Fibroblast of skin of abdomen (primary cell): ENCODE results near the gene BRINP3. TPM values are rescaled to one million over a fixed set of nuclear protein-coding genes. Genes with fewer than 3 reads are reported as not detected.
A peak's percentile ranks its signal among the peaks of the same experiment; 100 is the strongest.
"Not testable (repeated sequence)": the region's sequence is repeated elsewhere in the genome, so short reads cannot be mapped to it uniquely, and the experiment has no call there.

Source experiments
- DNase-seq: peaks from one replicate; pipeline ENCODE4 v3.0.0-alpha.2; 2013
- polyA plus RNA-seq, 2 experiments: library from polyadenylated mRNA; unstranded; fragments of 120-200 nt; gene quantifications; one replicate each; pipeline ENCODE4 v1.2.1, GENCODE V29; 2013; ENCODE audit not compliant: insufficient read length in 2 of 2

Gene BRINP3
- polyA plus RNA-seq (2013, experiment 1 of 2; ENCODE audit: insufficient read length) = 0.23 TPM
- polyA plus RNA-seq (2013, experiment 2 of 2; ENCODE audit: insufficient read length) = 0.17 TPM

- no peak for DNase-seq
Measured at GRCh38 chr1:190477762-190478148, at the start of gene BRINP3. TSS of gene BRINP3 (minus strand) at chr1:190477864.

- no peak for DNase-seq
Measured at GRCh38 chr1:190511554-190511953, 33.9 kb upstream of the BRINP3 start.

- DNase-seq = no peak
Measured at GRCh38 chr1:190507357-190507756, 29.7 kb upstream of the BRINP3 start.

- DNase-seq = not testable (repeated sequence)
Measured at GRCh38 chr1:190504539-190504938, 26.9 kb upstream of the BRINP3 start.

DNA sequence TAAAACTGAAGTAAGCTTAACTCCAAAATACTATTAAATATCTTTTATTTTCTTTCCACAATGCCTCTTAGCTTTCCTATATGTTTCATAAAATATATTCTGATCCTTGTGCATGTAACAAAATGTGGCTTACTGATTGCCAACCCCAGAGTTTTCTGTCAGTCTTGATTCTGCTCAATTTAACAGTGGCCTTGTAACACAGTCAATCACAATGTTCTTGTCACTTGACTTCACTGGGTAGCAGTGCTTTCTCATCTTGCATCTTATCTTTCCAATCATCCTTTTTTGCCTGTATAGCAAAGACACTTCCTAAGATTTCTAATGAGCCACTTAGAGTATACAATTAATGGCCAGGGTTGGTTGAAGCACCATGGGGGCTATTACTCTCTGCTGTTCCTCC lies 19.9 kb upstream of the BRINP3 start:
- DNase-seq = no peak

- DNase-seq = no peak
Measured at GRCh38 chr1:190494451-190494850, 16.8 kb upstream of the BRINP3 start.

DNA sequence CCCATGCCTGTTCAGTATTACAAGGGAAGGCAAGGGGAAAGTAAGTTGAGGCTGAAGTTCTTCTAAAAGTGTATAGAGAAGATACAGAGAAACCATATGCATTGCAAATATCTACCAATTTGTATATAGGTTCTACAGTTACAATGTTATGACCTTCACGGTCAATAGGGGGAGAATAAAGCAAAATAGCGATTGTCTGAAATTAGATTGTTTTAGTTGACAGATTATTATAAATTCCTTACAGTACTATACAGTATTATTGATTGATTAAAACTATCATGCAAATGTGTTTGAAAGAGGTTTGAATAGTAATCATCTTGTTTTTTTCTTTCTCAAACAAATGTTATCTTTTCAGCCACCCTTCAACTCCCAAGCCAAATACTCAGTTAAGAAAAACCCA lies 13.7 kb upstream of the BRINP3 start:
- no peak for DNase-seq

GRCh38 chr1:190484045-190484444 lies 6.4 kb upstream of the BRINP3 start:
- no peak for DNase-seq

DNA sequence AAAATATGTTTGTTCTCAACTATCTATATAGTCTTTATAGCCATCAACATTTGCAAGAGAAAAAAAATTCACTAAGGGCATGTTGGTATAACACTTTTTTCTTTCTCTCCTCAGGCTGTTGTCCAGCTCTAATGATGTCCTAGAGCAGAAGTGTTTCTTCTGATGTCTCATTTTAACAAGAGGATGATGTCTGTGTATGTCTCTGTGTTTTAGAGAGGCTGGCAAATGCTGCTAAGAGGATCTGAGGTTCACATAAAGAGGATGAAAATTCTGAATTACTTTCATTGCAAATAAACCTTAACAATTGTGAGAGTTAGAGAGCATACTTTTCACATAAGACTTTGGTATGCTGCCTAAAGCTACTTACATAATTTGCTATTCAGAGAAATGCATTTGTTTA lies 2.6 kb upstream of the BRINP3 start:
- DNase-seq = no peak

- DNase-seq = no peak
Measured at GRCh38 chr1:190479516-190479915, 1.9 kb upstream of the BRINP3 start.

GRCh38 chr1:190479050-190479397 lies 1.4 kb upstream of the BRINP3 start:
- no peak for DNase-seq

DNA sequence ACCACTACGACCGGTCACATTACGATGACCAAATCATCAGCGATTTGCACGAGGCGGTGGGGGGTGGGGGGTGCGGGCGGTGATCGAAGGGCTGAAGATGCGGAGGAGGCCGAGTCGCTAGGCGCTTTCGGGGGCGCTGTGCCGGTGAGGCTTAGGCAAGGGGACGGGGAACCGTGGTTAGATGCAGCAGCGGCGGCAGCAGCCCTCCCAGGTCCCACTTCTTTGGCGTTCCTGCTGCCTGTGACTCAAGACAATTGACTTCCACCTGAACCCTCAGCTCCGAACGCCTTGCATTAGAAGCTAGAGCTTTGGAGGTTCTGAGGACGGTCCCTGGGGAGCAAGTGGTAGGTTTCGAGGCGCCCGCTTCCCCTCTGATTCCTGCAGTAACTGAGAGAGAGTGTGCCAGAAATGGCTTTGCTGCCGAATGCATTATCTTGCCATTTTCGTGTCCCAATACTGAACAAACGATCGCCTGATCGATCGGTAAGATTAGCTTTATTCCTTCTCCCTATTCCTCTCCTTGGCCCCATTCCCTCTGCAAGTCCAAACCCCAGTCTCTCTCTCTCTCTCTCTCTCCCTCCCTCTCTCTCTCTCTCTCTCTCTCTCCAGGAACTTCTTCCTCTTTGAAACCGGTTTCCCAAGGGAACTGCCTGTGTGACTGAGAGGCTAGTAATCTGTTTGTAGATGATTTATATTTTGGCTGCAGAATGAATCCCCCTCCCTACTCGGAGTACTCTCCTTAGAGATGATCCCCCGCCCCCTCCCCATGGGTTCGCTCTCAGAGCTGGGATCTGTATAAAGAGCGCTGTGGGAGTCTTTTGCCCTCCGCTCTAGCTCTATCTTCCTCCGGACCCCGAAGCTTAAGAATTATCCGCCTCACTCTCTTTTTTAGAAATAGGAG lies 735 bp upstream of the BRINP3 start:
- DNase-seq = peak; percentile 51

GRCh38 chr1:190476806-190477205 lies 858 bp downstream of the BRINP3 start:
- DNase-seq = no peak

DNA sequence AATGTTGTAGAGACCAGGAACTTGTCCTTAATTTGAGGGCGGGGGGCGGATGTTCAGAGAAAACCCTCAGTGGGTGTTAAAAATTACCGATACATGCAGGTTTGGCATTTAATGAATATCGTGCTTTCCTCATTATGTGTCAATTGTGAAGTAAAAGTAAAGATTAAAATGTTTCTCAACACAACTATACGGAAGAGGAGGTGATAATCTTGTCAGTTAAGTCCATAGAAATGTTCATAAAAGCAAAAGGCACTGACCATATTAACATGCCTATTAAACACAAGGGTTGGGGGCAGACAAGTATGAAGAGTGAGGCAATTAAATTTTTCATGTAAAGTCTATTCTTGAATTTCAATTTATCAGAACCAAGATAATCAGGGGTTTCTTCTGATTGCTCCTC lies 1.3 kb downstream of the BRINP3 start:
- DNase-seq = no peak

DNA sequence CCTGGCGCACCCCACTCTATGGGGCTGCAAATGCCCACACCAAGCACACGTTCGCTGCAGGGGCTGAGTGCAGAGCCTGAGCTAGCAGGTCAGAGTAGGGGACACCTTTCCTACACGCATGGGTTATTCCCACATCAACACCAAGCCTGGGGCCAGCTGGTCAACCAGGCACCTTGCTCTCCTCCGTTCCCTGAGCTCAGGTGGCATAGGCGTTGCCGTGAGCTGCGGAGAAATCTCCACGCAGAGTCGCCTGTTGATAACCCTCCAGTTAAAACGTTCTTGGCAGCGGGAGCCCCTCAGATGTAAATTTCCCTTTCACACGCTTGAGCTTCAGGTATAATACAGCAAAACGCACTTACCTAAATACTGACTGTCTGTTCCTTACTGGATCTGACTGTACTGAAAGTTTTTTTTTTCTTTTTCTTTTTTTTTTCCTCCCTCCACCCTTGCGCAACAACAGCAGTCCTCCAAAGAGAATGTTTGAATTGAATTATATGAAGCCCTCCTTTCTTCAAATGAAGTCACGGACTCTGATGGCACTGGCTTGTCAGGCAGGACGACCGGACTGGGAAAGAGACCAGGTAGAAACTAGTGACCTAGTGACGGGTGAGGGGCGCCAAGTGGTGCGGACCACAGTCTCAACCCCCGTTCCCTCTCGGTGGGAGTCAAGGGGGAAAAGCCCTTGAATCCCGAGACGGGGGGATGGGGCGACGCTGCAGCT lies 2.1 kb downstream of the BRINP3 start:
- DNase-seq = no peak

GRCh38 chr1:190474650-190475211 lies 2.9 kb downstream of the BRINP3 start:
- no peak for DNase-seq

GRCh38 chr1:190474010-190474409 lies 3.7 kb downstream of the BRINP3 start:
- no peak for DNase-seq

DNA sequence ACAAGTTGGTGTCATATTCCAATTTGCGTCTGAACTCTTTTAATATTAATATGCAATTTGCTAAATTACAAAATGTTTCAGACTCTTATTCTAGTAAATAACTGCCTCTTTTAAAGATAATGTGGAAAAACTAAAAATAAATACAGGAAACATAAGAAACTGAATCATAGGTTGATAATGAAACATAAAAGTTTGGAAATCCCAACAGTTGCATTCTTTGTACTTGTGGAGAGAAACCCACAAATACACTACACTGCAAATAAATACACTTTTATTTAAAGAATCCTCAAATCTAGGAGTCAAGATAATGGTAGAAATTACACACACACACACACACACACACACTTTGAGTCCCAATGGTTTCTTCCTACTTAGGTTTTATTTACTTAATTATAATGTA lies 5.2 kb downstream of the BRINP3 start:
- no peak for DNase-seq

GRCh38 chr1:190472042-190472441 lies 5.6 kb downstream of the BRINP3 start:
- no peak for DNase-seq

DNA sequence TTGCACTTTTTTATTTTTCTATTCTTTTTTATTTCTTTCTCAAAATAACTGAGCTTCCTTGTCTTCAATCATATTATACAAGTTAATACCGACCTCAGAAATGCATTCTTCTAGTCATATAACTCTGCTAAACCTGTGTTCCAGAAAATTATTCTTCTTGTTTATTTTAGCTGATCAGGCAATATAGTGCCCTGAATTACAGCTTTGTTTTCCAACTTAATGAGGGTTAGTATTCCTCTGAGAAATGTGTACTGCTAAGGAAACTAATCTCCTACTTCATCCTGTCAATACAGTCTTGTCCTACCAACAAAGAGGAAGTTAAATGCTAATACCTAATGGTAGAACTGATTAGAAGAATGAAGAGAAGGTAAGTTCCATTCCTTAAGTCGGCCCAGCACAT lies 13.0 kb downstream of the BRINP3 start:
- DNase-seq = no peak

GRCh38 chr1:190456129-190456528 lies 21.5 kb downstream of the BRINP3 start:
- DNase-seq = no peak

DNA sequence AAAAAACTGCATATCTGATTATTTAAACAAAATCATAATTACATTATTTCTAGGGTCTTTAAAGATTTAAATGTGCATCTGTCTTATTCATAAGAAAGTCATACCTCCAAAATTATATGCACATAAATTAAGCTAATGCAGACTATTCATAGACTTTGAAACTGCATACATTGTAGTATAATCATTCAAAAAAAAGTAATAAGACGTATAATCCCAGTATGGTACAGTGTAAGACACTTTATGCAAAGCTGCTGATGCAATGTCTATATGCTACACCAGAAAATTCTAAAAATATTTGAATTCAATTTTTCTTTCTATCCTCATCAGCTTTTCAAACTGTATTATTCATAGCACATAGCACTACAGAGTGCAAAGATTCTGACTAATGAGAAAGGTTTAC lies 22.0 kb downstream of the BRINP3 start:
- DNase-seq = no peak

- no peak for DNase-seq
Measured at GRCh38 chr1:190453550-190453949, 24.1 kb downstream of the BRINP3 start.
